Raji (cell line): Measurements from ENCODE around the gene KLF2.

Experiments used
- POLR2A ChIP-seq: IDR thresholded peaks from 2 replicates; pipeline ENCODE4 v1.6.1; 2011; ENCODE audit warnings: low read depth, low read length, control low read depth; ENCODE audit not compliant: insufficient read depth

KLF2 gene

GRCh38 chr19:16342002-16342715 is 17.5 kb downstream of the KLF2 start:
- no peak for TF ChIP-seq POLR2A

DNA sequence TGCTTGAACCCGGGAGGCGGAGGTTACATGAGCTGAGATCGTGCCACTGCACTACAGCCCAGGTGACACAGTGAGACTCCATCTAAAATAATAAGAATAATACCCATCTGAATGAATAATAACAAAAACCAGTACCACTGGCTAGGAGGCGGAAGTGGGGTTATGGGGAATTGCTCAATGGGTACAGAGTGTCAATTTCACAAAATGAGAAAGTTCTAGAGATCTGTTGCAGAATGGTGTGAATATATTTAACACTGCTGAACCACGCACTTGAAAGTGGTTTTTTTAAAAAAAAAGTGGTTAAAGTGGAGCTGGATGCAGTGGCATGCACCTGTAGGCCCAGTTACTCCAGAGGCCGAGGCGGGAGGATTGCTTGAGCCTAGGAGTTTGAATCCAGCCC is 18.5 kb downstream of the KLF2 start:
- TF ChIP-seq POLR2A = no peak

GRCh38 chr19:16345457-16345856 is 20.8 kb downstream of the KLF2 start:
- TF ChIP-seq POLR2A = no peak

- no peak for TF ChIP-seq POLR2A
Measured at GRCh38 chr19:16347706-16348105, 23.1 kb downstream of the KLF2 start.

DNA sequence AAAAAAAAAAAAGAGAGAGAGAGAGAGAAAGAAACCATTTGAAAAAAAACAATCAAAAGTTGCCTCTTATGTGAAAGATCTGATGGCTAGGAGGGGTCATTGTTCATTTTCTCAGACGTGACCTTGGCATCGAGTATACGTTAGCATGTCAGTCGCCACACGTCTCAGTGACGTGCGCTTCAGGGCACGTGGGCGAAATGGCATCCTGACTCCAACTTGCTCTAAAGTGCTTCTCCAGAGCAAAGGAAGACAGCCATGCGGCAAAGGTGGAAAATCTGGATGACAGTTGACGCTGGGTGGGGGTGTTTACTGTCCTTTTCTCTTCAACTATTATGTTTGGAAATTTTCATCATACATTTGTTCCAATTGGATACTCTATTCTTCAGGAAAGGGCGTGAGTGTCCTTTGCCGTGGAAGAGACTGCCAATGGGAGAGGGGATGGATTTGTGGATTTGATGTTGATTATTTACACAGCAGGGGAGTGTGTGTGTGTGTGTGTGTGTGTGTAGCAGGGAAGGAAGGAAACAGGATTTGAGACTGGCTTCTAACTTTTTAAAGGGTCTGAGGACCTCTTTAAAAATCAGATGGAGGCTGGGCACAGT is 25.0 kb downstream of the KLF2 start:
- no peak for TF ChIP-seq POLR2A

DNA sequence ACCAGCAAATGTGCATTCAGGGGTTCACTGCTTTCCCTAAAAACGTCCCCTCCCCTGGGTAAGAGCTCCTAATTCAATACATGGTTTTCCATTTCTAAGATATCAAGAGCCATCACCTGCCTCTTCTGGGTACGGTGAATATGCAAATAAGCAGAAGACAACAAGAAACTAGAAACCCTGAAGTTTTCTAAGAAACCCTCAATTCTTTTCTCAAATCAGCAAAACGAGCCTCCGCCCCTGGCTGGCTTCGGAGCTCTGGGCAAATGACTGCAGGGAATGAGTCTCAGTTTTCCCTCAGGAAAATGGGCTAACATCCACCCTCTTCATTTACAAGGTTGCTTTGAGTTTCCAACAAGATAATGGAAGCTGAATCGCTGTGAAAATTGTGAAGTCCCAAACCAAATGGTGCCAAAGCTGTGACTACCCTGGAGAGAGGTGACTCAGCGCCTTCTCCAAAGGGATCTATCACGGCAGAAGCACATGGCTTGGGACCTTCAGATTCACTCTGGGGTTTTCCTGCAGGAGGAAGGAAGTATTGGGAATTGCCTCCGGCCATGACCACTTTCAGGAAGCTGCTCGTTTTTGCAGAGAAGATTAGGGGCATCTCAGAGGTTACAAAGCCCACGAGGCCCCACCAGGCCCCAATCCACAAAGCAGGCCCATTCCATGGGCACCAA is 26.6 kb downstream of the KLF2 start:
- no peak for TF ChIP-seq POLR2A

GRCh38 chr19:16355293-16356043 is 30.8 kb downstream of the KLF2 start:
- no peak for TF ChIP-seq POLR2A

- no peak for TF ChIP-seq POLR2A
Measured at GRCh38 chr19:16358456-16358855, 33.8 kb downstream of the KLF2 start.

- no peak for TF ChIP-seq POLR2A
Measured at GRCh38 chr19:16359074-16359473, 34.4 kb downstream of the KLF2 start.

- no peak for TF ChIP-seq POLR2A
Measured at GRCh38 chr19:16359964-16360363, 35.3 kb downstream of the KLF2 start.

- TF ChIP-seq POLR2A = no peak
Measured at GRCh38 chr19:16360738-16361137, 36.1 kb downstream of the KLF2 start.

DNA sequence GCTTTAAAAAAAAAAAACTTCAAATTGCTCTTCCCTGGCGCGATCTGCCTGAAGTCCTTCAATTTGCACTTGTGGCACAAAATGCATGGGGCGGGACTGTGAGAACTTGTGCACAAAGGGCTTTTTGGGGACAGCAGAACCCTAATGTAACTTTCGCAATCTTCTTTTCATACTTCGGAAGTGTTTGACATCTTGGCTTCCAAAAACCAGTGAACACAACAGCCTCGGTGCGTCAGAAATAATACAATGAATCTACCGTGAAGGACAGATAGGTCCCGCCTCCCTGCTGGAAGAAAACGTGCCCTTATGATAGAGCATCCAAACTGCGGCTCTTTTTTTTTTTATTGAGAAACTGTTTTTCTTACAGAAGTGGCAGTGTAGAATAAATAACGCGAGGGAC is 36.6 kb downstream of the KLF2 start:
- TF ChIP-seq POLR2A = no peak

GRCh38 chr19:16361926-16362325 is 37.3 kb downstream of the KLF2 start:
- TF ChIP-seq POLR2A = no peak

GRCh38 chr19:16363133-16363851 is 38.7 kb downstream of the KLF2 start:
- no peak for TF ChIP-seq POLR2A

GRCh38 chr19:16363852-16364230 is 39.2 kb downstream of the KLF2 start:
- TF ChIP-seq POLR2A = no peak
